ENCODE results near the gene HDAC9.

DNA sequence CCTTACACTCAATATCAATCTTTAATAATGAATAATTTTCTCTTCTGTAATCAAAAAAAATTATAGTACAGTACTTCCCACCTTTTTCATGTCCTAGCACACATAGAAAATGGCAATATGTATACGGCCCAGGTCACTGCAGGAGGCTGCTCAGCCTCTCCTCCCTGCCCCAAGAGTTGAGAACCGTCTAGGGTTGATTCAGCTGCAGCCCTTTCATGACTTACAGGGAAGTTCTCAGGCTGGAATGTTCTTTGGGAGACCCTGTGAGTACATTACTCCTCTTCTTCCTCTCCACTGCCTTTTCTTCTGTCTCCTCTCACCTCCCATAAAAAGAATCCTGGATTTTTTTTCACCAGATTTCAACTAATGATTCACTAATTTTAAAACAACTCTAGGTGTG is 180.0 kb downstream of the HDAC9 start:
- TF ChIP-seq SUZ12 (IDR thresholded peaks at IDR 0.05; ENCODE audit: extremely low read depth, insufficient read depth, insufficient read length) (no peak), YY1 (IDR thresholded peaks at IDR 0.05; ENCODE audit: insufficient read depth, insufficient read length) (no peak), ZNF274 (IDR thresholded peaks at IDR 0.05; ENCODE audit: low read depth, low read length) (no peak)
